ENCODE results near the gene KIFC1.
A peak's percentile ranks its signal among the peaks of the same experiment; 100 is the strongest.

KIFC1 gene

GRCh38 chr6:33445119-33445603 is 53.5 kb downstream of the KIFC1 start:
- no peak for DNase-seq

GRCh38 chr6:33446356-33446755 is 54.7 kb downstream of the KIFC1 start:
- no peak for DNase-seq

- no peak for DNase-seq
These were observed 58.8 kb downstream of the KIFC1 start for GRCh38 chr6:33450434-33450833.

GRCh38 chr6:33451606-33452005 is 60.0 kb downstream of the KIFC1 start:
- no peak for DNase-seq

- DNase-seq, result no peak
These were observed 60.9 kb downstream of the KIFC1 start for GRCh38 chr6:33452496-33452895.

GRCh38 chr6:33453393-33454008 is 61.9 kb downstream of the KIFC1 start:
- DNase-seq, result no peak

GRCh38 chr6:33454009-33454946 is 62.7 kb downstream of the KIFC1 start, which contains the start of gene ZBTB9:
Gene ZBTB9 (plus strand): TSS chr6:33454576. CDS start chr6:33455101, 525 bp downstream.
- DNase-seq, result peak; percentile 95

GRCh38 chr6:33455051-33455450 is 63.4 kb downstream of the KIFC1 start:
- DNase-seq, result no peak

- no peak for DNase-seq
These were observed 64.5 kb downstream of the KIFC1 start for GRCh38 chr6:33456156-33456555.

GRCh38 chr6:33458676-33459075 is 67.1 kb downstream of the KIFC1 start:
- no peak for DNase-seq

- no peak for DNase-seq
These were observed 67.6 kb downstream of the KIFC1 start for GRCh38 chr6:33459226-33459625.

Measured in activated CD8-positive, alpha-beta memory T cell treated with anti-CD3 and anti-CD28 coated beads, Interleukin-2, amount 50 U/mL, for 48 hours (primary cell).